Liver (tissue), 3 donors: Measurements from ENCODE around the gene RASSF7.
A peak's percentile ranks its signal among the peaks of the same experiment; 100 is the strongest.

ENCODE experiments used
- EGR1 ChIP-seq, 2 donors: IDR thresholded peaks; 2 replicates each; pipeline ENCODE4 v1.6.1; 2016 to 2018; ENCODE audit warnings: antibody characterized with exemption in 2 of 2, low read depth in 2 of 2
- GABPA ChIP-seq, 2 donors: IDR thresholded peaks in 1 of 2; conservative IDR thresholded peaks in 1 of 2; 2 replicates each; pipeline ENCODE4 v1.6.1; 2016; ENCODE audit warnings: antibody characterized with exemption in 2 of 2, mild to moderate bottlenecking in 1 of 2, moderate library complexity in 1 of 2
- JUND ChIP-seq, 2 donors: IDR thresholded peaks; 2 replicates each; pipeline ENCODE4 v1.6.1; 2016; ENCODE audit warnings: antibody characterized with exemption in 2 of 2
- RAD21 ChIP-seq, 2 donors: IDR thresholded peaks; 2 replicates each; pipeline ENCODE4 v1.6.1; 2016; ENCODE audit warnings: antibody characterized with exemption in 2 of 2, mild to moderate bottlenecking in 2 of 2
- RXRA ChIP-seq, 2 donors: IDR thresholded peaks; 2 replicates each; pipeline ENCODE4 v1.6.1; 2017 to 2018; ENCODE audit warnings: antibody characterized with exemption in 2 of 2, mild to moderate bottlenecking in 1 of 2
- SP1 ChIP-seq: IDR thresholded peaks from 2 replicates; pipeline ENCODE4 v1.6.1; 2018; ENCODE audit warnings: antibody characterized with exemption, mild to moderate bottlenecking
- TAF1 ChIP-seq: conservative IDR thresholded peaks from 2 replicates; pipeline ENCODE4 v1.6.1; 2016; ENCODE audit warnings: antibody characterized with exemption, mild to moderate bottlenecking
- YY1 ChIP-seq: IDR thresholded peaks from 2 replicates; pipeline ENCODE4 v1.6.1; 2016; ENCODE audit warnings: antibody characterized with exemption, mild to moderate bottlenecking
- TF ChIP-seq, protein P1 (sequence below): fragments of 150-350 bp; IDR thresholded peaks from 2 replicates; pipeline ENCODE4 v1.5.1; 2017; ENCODE audit warnings: improper control_type of control experiment, low read depth, low read length; ENCODE audit not compliant: missing input control
- TF ChIP-seq, protein P2 (sequence below): IDR thresholded peaks from 2 replicates; pipeline ENCODE4 v1.6.1; 2016; ENCODE audit warnings: antibody characterized with exemption, mild to moderate bottlenecking
- TF ChIP-seq, protein P3 (sequence below): IDR thresholded peaks from 2 replicates; pipeline ENCODE4 v1.6.1; 2016; ENCODE audit warnings: antibody characterized with exemption
- TF ChIP-seq, protein P4 (sequence below): IDR thresholded peaks from 2 replicates; pipeline ENCODE4 v1.6.1; 2016; ENCODE audit warnings: antibody characterized with exemption
- TF ChIP-seq, protein P5 (sequence below): IDR thresholded peaks from 2 replicates; pipeline ENCODE4 v1.6.1; 2016; ENCODE audit warnings: antibody characterized with exemption
- donor health status: healthy.
- donor health status: healthy.

DNA sequence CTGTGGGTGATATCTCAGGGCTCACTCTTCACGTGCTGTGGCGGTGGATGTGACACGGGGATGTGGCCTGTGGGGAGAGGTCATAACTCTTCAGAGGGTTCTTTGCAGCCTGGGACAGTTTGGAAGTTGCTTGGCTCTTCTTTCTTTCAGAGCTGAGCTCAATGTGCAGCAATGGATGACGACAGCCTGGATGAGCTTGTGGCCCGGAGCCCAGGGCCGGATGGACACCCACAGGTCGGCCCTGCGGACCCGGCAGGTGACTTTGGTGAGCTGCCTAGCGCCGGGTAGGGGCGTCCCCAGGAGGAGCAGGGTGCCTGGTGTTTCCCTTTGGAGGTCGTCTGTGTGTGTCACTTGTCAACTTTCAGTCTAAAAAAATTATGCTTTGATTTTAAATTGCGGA is 20.6 kb downstream of the RASSF7 start:
- TF ChIP-seq, protein P1, sequence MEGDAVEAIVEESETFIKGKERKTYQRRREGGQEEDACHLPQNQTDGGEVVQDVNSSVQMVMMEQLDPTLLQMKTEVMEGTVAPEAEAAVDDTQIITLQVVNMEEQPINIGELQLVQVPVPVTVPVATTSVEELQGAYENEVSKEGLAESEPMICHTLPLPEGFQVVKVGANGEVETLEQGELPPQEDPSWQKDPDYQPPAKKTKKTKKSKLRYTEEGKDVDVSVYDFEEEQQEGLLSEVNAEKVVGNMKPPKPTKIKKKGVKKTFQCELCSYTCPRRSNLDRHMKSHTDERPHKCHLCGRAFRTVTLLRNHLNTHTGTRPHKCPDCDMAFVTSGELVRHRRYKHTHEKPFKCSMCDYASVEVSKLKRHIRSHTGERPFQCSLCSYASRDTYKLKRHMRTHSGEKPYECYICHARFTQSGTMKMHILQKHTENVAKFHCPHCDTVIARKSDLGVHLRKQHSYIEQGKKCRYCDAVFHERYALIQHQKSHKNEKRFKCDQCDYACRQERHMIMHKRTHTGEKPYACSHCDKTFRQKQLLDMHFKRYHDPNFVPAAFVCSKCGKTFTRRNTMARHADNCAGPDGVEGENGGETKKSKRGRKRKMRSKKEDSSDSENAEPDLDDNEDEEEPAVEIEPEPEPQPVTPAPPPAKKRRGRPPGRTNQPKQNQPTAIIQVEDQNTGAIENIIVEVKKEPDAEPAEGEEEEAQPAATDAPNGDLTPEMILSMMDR = no peak
- TF ChIP-seq, protein P2, sequence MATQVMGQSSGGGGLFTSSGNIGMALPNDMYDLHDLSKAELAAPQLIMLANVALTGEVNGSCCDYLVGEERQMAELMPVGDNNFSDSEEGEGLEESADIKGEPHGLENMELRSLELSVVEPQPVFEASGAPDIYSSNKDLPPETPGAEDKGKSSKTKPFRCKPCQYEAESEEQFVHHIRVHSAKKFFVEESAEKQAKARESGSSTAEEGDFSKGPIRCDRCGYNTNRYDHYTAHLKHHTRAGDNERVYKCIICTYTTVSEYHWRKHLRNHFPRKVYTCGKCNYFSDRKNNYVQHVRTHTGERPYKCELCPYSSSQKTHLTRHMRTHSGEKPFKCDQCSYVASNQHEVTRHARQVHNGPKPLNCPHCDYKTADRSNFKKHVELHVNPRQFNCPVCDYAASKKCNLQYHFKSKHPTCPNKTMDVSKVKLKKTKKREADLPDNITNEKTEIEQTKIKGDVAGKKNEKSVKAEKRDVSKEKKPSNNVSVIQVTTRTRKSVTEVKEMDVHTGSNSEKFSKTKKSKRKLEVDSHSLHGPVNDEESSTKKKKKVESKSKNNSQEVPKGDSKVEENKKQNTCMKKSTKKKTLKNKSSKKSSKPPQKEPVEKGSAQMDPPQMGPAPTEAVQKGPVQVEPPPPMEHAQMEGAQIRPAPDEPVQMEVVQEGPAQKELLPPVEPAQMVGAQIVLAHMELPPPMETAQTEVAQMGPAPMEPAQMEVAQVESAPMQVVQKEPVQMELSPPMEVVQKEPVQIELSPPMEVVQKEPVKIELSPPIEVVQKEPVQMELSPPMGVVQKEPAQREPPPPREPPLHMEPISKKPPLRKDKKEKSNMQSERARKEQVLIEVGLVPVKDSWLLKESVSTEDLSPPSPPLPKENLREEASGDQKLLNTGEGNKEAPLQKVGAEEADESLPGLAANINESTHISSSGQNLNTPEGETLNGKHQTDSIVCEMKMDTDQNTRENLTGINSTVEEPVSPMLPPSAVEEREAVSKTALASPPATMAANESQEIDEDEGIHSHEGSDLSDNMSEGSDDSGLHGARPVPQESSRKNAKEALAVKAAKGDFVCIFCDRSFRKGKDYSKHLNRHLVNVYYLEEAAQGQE = no peak
- TF ChIP-seq, protein P3, sequence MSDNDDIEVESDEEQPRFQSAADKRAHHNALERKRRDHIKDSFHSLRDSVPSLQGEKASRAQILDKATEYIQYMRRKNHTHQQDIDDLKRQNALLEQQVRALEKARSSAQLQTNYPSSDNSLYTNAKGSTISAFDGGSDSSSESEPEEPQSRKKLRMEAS = no peak
- TF ChIP-seq, protein P4, sequence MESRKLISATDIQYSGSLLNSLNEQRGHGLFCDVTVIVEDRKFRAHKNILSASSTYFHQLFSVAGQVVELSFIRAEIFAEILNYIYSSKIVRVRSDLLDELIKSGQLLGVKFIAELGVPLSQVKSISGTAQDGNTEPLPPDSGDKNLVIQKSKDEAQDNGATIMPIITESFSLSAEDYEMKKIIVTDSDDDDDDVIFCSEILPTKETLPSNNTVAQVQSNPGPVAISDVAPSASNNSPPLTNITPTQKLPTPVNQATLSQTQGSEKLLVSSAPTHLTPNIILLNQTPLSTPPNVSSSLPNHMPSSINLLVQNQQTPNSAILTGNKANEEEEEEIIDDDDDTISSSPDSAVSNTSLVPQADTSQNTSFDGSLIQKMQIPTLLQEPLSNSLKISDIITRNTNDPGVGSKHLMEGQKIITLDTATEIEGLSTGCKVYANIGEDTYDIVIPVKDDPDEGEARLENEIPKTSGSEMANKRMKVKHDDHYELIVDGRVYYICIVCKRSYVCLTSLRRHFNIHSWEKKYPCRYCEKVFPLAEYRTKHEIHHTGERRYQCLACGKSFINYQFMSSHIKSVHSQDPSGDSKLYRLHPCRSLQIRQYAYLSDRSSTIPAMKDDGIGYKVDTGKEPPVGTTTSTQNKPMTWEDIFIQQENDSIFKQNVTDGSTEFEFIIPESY = no peak
- TF ChIP-seq TAF1 (no peak), EGR1 (IDR thresholded peaks at IDR 0.05; ENCODE audit: low read depth in 2 of 2) (no peak), GABPA (IDR thresholded peaks at IDR 0.05 in 1 of 2, conservative IDR thresholded peaks at IDR 0.05 in 1 of 2) (no peak), YY1 (no peak), RAD21 (IDR thresholded peaks at IDR 0.05) (no peak), SP1 (no peak), JUND (IDR thresholded peaks at IDR 0.05) (no peak), RXRA (IDR thresholded peaks at IDR 0.05) (peak in 1 of 2 donors; percentile 54)
- TF ChIP-seq, protein P5, sequence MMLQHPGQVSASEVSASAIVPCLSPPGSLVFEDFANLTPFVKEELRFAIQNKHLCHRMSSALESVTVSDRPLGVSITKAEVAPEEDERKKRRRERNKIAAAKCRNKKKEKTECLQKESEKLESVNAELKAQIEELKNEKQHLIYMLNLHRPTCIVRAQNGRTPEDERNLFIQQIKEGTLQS = no peak
